Suprapubic skin (tissue), 4 donors: ENCODE data around the gene CKB. TPM values are rescaled to one million over a fixed set of nuclear protein-coding genes. Genes with fewer than 3 reads are reported as not detected.

Experiments used
- DNase-seq, 2 donors: peaks; one replicate each; pipeline ENCODE4 v3.0.0-alpha.2; 2019; ENCODE audit warnings: low spot score in 2 of 2
- H3K27ac ChIP-seq: fragments of 200-600 bp; sonication (generic); one replicate; pipeline ENCODE4 v1.5.1; 2019
- H3K27me3 ChIP-seq: fragments of 200-600 bp; sonication (generic); one replicate; pipeline ENCODE4 v1.5.1; 2019
- H3K36me3 ChIP-seq: fragments of 200-600 bp; sonication (generic); one replicate; pipeline ENCODE4 v1.5.1; 2019
- H3K4me1 ChIP-seq: fragments of 200-600 bp; sonication (generic); one replicate; pipeline ENCODE4 v1.5.1; 2019
- H3K4me3 ChIP-seq: fragments of 200-600 bp; sonication (generic); one replicate; pipeline ENCODE4 v1.5.1; 2019; ENCODE audit warnings: mild to moderate bottlenecking
- H3K9me3 ChIP-seq: fragments of 200-600 bp; sonication (generic); one replicate; pipeline ENCODE4 v1.5.1; 2019
- CTCF ChIP-seq, 2 donors: fragments of 200-600 bp in 1 of 2; fragments of 450-650 bp in 1 of 2; sonication (generic) in 1 of 2; IDR thresholded peaks; one replicate each; pipeline ENCODE4 v1.5.1; 2016 to 2019; ENCODE audit warnings: antibody characterized with exemption in 2 of 2, mild to moderate bottlenecking in 1 of 2, moderate library complexity in 1 of 2
- EP300 ChIP-seq: sonication (generic); formaldehyde crosslinking; IDR thresholded peaks from one replicate; pipeline ENCODE4 v1.6.1; 2017; ENCODE audit warnings: antibody characterized with exemption
- POLR2A ChIP-seq, 2 donors: fragments of 450-650 bp; IDR thresholded peaks; one replicate each; pipeline ENCODE4 v1.6.1; 2017; ENCODE audit warnings: antibody characterized with exemption in 2 of 2, mild to moderate bottlenecking in 2 of 2, moderate library complexity in 2 of 2
- POLR2AphosphoS5 ChIP-seq, 3 donors: sonication (generic); formaldehyde crosslinking; IDR thresholded peaks; one replicate each; pipeline ENCODE4 v1.6.1; 2017; ENCODE audit warnings: antibody characterized with exemption in 3 of 3
- WGBS: methylation state at CpG from one replicate; pipeline ENCODE4 v1.1.5; 2018; 5-methylcytosine and 5-hydroxymethylcytosine counted together
- total RNA-seq, 4 donors: library from RNA; depleted of rRNA; stranded (reverse); fragments of >200 nt; gene quantifications; one replicate each; pipeline ENCODE4 v1.1.0, GENCODE V29; 2016

The CKB gene
- total RNA-seq, 4 donors from 2014 or later: 107 to 172 (median 128) TPM

DNA sequence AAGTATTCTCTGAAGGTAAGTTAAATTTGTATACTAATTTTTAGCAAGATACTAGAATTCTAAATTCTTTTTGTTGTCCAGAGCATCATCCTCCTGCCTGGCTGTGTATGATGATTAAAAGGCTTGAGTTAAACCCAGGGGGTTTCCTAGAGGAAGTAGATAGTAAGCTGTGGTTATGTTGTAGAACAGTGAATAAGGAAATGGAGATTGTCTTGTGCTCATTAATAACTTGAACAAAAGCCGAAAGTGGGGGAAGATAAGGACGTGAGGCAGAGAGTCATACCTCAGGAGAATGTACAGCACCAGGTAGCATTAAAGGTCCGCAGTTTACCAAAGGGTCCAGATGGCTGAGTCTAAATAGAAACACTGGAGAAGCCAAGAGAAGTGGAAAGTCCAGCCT lies 42.0 kb downstream of the CKB start:
- no peak overlapping the region for H3K27ac ChIP-seq
- no peak for DNase-seq
- H3K27me3 ChIP-seq: no peaks in the 10 kb centered on the region
- peaks cover 68% of the 10 kb centered on the region for H3K36me3 ChIP-seq
- H3K9me3 ChIP-seq: no peaks in the 10 kb centered on the region
- TF ChIP-seq EP300 (no peak), POLR2AphosphoS5 (IDR thresholded peaks at IDR 0.05) (no peak), POLR2A (IDR thresholded peaks at IDR 0.05) (no peak), CTCF (IDR thresholded peaks at IDR 0.05) (no peak)
- H3K4me1 ChIP-seq: peaks cover 3% of the 10 kb centered on the region
- 63% methylated on average over 3 of the region's 3 CpGs for WGBS
- H3K4me3 ChIP-seq: no peak overlapping the region

DNA sequence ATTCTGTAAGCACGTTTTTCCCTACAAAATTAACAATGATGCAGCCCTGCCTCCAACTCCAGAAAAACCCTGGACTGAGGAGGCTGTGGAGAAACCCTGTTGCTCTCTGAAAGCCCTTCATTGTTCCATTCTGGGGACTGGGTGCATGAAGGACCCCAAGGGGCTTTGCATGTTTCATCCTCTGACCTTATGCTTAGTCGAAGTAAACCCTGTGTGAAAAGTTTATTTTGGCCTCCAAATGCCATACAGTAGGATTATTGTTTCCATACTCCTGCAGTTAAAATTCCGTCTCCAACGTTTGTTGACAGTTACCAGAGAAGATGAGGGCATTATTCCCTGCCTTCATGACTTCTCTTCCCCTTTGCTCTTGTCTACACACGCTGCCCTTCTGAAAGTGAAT lies 46.0 kb downstream of the CKB start:
- H3K27me3 ChIP-seq: no peaks in the 10 kb centered on the region
- H3K36me3 ChIP-seq: peaks cover 77% of the 10 kb centered on the region
- H3K9me3 ChIP-seq: no peaks in the 10 kb centered on the region
- no peaks in the 10 kb centered on the region for H3K4me1 ChIP-seq
- 79% methylated on average over 5 of the region's 5 CpGs for WGBS
- H3K4me3 ChIP-seq: no peak overlapping the region
- TF ChIP-seq EP300 (no peak), POLR2AphosphoS5 (IDR thresholded peaks at IDR 0.05) (no peak), POLR2A (IDR thresholded peaks at IDR 0.05) (no peak), CTCF (IDR thresholded peaks at IDR 0.05) (no peak)
- no peak for DNase-seq
- no peak overlapping the region for H3K27ac ChIP-seq

GRCh38 chr14:103476065-103476464 lies 46.6 kb downstream of the CKB start:
- no peak overlapping the region for H3K4me3 ChIP-seq
- no peak overlapping the region for H3K27ac ChIP-seq
- no peaks in the 10 kb centered on the region for H3K27me3 ChIP-seq
- H3K36me3 ChIP-seq: peaks cover 78% of the 10 kb centered on the region
- 98% methylated on average over 3 of the region's 3 CpGs for WGBS
- no peaks in the 10 kb centered on the region for H3K9me3 ChIP-seq
- no peak for DNase-seq
- TF ChIP-seq EP300 (no peak), POLR2AphosphoS5 (IDR thresholded peaks at IDR 0.05) (no peak), POLR2A (IDR thresholded peaks at IDR 0.05) (no peak), CTCF (IDR thresholded peaks at IDR 0.05) (no peak)
- no peaks in the 10 kb centered on the region for H3K4me1 ChIP-seq

DNA sequence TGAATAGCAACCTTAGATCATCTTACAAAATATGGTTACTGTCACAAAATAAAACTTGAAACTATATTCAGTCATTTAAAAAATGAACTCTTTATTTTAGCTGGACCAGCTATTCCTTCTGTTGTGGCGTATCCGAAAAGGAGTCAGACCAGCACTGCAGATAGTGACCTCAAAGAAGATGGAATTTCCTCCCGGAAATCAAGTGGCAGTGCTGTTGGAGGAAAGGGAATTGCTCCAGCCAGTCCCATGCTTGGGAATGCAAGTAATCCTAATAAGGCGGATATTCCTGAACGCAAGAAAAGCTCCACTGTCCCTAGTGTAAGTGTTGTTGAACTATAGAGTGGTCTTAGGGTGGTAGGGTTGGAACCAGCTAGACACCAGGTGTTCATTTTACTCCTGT lies 47.7 kb downstream of the CKB start:
- Histone ChIP-seq H3K36me3 (peaks cover 76% of the 10 kb centered on the region), H3K27me3 (no peaks in the 10 kb centered on the region), H3K27ac (no peak overlapping the region), H3K9me3 (no peaks in the 10 kb centered on the region), H3K4me1 (no peaks in the 10 kb centered on the region), H3K4me3 (no peak overlapping the region)
- TF ChIP-seq POLR2A (IDR thresholded peaks at IDR 0.05): no peak
- no peak for TF ChIP-seq POLR2AphosphoS5 (IDR thresholded peaks at IDR 0.05)
- no peak for TF ChIP-seq CTCF (IDR thresholded peaks at IDR 0.05)
- TF ChIP-seq EP300: no peak
- DNase-seq: no peak
- WGBS: 93% methylated on average over 5 of the region's 5 CpGs

- DNase-seq: no peak
- no peak for TF ChIP-seq CTCF (IDR thresholded peaks at IDR 0.05)
- no peak for TF ChIP-seq POLR2A (IDR thresholded peaks at IDR 0.05)
- TF ChIP-seq POLR2AphosphoS5 (IDR thresholded peaks at IDR 0.05): no peak
- TF ChIP-seq EP300: no peak
- Histone ChIP-seq H3K27me3 (no peaks in the 10 kb centered on the region), H3K27ac (no peak overlapping the region), H3K4me3 (no peak overlapping the region), H3K4me1 (no peaks in the 10 kb centered on the region), H3K36me3 (peaks cover 83% of the 10 kb centered on the region), H3K9me3 (no peaks in the 10 kb centered on the region)
- WGBS: 96% methylated on average over 5 of the region's 5 CpGs
Observed at GRCh38 chr14:103472939-103473338, 49.7 kb downstream of the CKB start.

Other genes starting within 250 kb of the CKB start
- gene EIF5, start 188.6 kb downstream of the CKB start, total RNA-seq: 100 to 1,000 TPM; 167 to 241 (median 194) TPM
- 10 to 100 TPM; 44.6 to 95.2 (median 57.2) TPM for gene MARK3, start 137.4 kb downstream of the CKB start, total RNA-seq
- 10 to 100 TPM; 15.9 to 21.9 (median 18.5) TPM for gene TRMT61A, start 6.4 kb upstream of the CKB start, total RNA-seq
- 10 to 100 TPM; 30.2 to 55.1 (median 39.9) TPM for gene BAG5, start 39.8 kb upstream of the CKB start, total RNA-seq
- 10 to 100 TPM; 17.1 to 30.3 (median 21.9) TPM for gene COA8, start 40.1 kb upstream of the CKB start, total RNA-seq
- gene KLC1, start 106.4 kb upstream of the CKB start, total RNA-seq: 100 to 1,000 TPM; 195 to 421 (median 214) TPM
- gene XRCC3, start 192.6 kb upstream of the CKB start, total RNA-seq: 10 to 100 TPM in 3 of 4 donors, 1 to 10 TPM in 1; 7.5 to 20.5 (median 19.5) TPM
- gene ZFYVE21, start 193.0 kb upstream of the CKB start, total RNA-seq: 100 to 1,000 TPM; 168 to 190 (median 177) TPM